EL (cell line): Measurements from ENCODE around the gene HNRNPA2B1.
"Not testable (repeated sequence)": the region's sequence is repeated elsewhere in the genome, so short reads cannot be mapped to it uniquely, and the experiment has no call there.

Experiments
- DNase-seq: peaks from one replicate; pipeline ENCODE4 v3.0.0-alpha.2; 2016

HNRNPA2B1 gene

GRCh38 chr7:26183545-26184280, 16.8 kb downstream of the HNRNPA2B1 start:
- no peak for DNase-seq

DNA sequence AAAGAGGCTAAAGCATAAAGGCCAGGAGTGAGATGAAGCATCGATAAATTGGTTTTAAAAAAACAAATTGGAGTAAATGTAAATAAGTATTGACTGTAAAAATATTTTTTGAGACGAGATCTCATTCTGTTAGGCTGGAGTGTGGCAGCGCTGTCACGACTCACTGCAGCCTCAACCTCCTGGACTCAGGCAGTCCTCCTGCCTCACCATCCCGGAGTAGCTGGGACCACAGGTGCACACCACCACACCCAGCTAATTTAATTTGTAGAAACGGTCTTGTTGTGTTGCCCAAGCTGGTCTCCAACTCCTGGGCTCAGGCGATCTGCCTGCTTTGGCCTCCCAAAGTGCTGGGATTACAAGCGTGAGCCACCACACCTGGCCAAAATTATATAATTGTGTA, 17.8 kb downstream of the HNRNPA2B1 start:
- no peak for DNase-seq

DNA sequence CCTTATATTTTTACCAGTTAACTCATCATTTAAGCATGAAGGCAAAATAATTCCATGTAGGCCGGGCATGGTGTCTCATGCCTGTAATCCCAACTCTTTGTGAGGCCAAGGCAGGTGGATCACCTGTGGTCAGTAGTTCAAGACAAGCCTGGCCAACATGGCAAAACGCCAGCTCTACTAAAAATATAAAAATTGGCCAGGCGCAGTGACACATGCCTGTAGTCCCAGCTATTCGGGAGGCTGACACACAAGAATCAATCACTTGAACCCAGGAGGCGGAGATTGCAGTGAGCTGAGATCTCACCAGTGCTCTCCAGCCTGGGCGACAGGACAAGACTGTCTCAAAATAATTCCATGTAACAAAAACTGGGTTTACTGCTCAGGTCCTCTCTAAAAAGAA, 18.3 kb downstream of the HNRNPA2B1 start:
- DNase-seq = no peak

GRCh38 chr7:26181474-26182227, 18.9 kb downstream of the HNRNPA2B1 start:
- DNase-seq = no peak

GRCh38 chr7:26180792-26181198, 19.8 kb downstream of the HNRNPA2B1 start:
- DNase-seq = no peak

- no peak for DNase-seq
These were observed 20.6 kb downstream of the HNRNPA2B1 start for GRCh38 chr7:26179826-26180497.

- no peak for DNase-seq
These were observed 21.1 kb downstream of the HNRNPA2B1 start for GRCh38 chr7:26179422-26179821.

DNA sequence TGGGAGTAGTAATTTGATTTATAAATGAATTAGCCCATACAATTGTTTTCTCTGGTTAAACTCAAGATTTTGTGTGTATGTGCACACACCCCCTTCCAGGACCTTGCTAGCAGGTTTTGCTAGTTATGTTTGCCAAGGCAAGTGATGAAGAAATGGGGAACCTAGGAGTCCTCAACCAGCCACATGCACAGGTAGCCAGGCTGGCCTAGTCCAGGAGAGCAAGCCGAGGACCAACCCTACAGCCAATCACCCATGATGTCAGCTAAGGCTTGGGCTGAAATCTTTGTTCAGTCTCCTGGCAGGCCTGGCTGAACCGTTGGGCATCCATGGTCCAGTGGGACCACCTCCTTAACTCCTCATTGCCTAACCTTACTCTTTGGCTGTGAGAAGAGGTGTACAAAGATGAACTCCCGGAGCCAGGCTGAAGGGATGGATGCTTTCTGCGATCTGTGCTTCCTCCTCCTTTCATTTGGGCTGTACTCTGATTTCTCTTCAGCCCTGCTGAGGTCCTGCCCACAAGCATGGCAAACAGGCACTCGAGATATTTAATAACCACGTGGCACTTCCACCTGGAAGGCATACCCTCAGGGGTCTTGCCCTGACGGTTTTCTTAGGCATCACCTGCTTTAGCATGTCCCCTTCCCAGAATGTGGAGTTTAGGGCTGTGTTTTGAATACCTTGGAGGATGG, 22.1 kb downstream of the HNRNPA2B1 start:
- no peak for DNase-seq

DNA sequence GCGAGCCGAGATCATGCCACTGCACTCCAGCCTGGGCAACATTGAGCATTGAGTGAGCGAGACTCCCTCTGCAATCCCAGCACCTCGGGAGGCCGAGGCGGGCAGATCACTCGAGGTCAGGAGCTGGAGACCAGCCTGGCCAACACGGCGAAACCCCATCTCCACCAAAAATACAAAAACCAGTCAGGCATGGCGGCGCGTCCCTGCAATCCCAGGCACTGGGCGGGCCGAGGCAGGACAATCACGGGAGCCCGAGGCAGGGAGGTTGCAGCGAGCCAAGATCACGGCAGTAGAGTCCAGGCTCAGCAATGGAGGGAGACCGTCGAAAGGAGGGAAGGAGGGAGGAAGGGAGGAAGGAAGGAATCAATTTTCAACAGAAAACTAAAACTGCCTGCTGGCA, 23.3 kb downstream of the HNRNPA2B1 start:
- DNase-seq = not testable (repeated sequence)

GRCh38 chr7:26176696-26177095, 23.9 kb downstream of the HNRNPA2B1 start:
- DNase-seq = not testable (repeated sequence)

DNA sequence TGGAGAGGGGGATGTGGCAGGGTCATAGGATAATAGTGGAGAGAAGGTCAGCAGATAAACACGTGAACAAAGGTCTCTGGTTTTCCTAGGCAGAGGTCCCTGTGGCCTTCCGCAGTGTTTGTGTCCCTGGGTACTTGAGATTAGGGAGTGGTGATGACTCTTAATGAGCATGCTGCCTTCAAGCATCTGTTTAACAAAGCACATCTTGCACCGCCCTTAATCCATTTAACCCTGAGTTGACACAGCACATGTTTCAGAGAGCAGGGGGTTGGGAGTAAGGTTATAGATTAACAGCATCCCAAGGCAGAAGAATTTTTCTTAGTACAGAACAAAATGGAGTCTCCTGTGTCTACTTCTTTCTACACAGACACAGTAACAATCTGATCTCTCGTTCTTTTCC, 24.6 kb downstream of the HNRNPA2B1 start:
- DNase-seq = not testable (repeated sequence)

DNA sequence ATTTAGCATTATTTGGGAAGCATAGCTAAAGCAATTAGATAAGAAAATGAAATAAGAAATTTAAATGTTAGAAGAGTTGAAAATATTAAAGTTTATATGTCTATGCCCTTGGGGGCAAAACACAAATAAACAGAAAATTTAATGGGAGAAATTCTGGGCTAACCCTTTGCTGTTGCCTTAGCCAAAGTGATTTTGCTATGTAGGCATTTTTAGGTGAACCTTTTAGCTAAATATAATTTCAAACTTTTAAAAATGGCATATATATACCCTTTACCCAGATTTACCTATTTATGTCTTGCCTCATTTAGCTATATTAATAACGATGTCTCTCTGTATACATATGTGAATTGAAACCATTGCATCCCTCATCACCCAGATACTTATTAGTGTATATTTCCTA, 28.5 kb downstream of the HNRNPA2B1 start:
- no peak for DNase-seq

- no peak for DNase-seq
These were observed 28.9 kb downstream of the HNRNPA2B1 start for GRCh38 chr7:26171601-26172000.

GRCh38 chr7:26170663-26171062, 29.9 kb downstream of the HNRNPA2B1 start:
- DNase-seq = no peak

GRCh38 chr7:26169271-26169670, 31.3 kb downstream of the HNRNPA2B1 start:
- no peak for DNase-seq

DNA sequence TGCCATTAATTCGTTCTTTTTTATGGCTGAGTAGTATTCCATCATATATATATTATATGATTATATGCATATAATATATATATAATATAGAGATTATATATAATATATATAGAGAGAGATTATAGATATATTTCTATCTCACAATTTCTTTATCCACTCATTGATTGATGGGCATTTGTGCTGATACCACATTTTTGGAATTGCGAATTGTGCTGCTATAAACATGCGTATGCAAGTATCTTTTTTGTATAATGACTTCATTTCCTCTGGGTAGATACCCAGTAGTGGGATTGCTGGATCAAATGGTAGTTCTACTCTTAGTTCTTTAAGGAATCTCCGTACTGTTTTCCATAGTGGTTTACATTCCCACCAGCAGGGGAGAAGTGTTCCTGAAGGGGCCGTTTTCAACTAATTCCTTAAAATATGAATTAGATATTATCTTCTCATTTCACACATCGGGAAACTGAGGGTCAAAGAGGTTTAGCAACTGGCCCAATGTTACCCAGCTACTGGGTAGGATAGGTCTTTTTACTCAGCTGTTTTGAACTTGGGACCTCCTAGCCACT, 32.0 kb downstream of the HNRNPA2B1 start:
- no peak for DNase-seq

- DNase-seq = no peak
These were observed 33.1 kb downstream of the HNRNPA2B1 start for GRCh38 chr7:26167303-26167934.

GRCh38 chr7:26166684-26167266, 33.8 kb downstream of the HNRNPA2B1 start:
- no peak for DNase-seq

DNA sequence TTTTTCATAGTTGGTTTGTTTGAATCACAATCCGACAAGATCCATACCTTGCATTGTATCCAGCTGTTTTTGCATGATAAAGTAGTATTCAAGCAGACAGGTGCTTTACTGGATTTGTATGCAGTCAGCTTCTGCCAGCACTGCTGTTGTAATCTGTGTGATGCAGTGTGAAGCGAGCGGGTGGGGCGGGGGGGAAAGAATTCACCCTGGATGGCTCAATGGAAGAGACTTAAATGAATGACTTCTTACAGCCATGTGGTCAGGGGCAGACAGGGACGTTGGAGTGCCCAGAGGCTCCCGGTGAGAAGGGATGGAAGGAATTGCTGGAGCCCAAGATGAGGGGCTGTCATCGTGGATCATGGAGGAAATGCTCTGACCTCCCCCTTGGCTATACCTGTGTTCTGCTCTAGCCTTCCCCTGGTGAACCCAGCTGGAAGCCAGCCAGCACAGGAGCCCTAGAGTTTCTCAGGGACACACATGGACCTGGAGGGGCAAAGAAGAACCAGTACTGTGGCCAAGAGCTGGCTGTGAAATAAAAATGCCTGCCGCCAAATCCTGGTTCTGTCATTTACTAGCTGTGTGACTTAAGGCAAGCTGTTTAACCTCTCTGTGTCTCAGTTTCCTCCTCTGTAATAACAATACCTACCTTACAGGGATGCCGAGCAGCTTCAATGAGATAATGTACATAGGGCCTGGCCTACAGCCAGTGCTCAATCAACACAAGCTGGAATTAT, 34.4 kb downstream of the HNRNPA2B1 start:
- no peak for DNase-seq

GRCh38 chr7:26163804-26164203, 36.7 kb downstream of the HNRNPA2B1 start:
- DNase-seq = not testable (repeated sequence)

DNA sequence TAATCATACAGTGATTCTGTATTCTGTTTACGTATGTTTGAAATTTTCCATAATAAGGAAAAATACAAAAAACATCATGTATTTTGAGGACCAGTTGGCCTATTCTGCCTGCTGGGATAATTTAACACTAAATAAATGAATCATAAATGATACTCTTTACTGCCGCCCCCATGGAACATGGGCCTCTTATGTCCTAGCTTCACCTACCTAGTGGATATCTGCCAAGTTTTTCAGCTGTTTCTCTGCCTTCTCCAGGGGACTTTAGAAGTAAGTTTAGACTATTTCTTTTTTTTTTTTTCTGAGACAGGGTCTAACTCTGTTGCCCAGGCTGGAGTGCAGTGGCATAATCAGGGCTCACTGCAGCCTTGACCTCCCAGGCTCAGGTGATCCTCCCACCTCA, 38.1 kb downstream of the HNRNPA2B1 start:
- no peak for DNase-seq
